Stimulated activated CD8-positive, alpha-beta memory T cell treated with anti-CD3 and anti-CD28 coated beads, Interleukin-12 subunit alpha, Interleukin-12 subunit beta, amount 100 ng/mL, for 24 hours (primary cell): ENCODE data around the gene RALGPS1.

ENCODE experiments used
- DNase-seq: peaks from one replicate; pipeline ENCODE4 v3.0.0-alpha.2; 2020; ENCODE audit errors: extremely low read depth

Gene RALGPS1

GRCh38 chr9:127099664-127100063 is 185.1 kb downstream of the RALGPS1 start:
- DNase-seq = no peak

GRCh38 chr9:127102176-127102575 is 187.6 kb downstream of the RALGPS1 start:
- DNase-seq = no peak

GRCh38 chr9:127102788-127103187 is 188.2 kb downstream of the RALGPS1 start:
- no peak for DNase-seq

GRCh38 chr9:127104581-127105311 is 190.2 kb downstream of the RALGPS1 start:
- DNase-seq = no peak

- DNase-seq = no peak
These were observed 191.4 kb downstream of the RALGPS1 start for GRCh38 chr9:127105805-127106465.

GRCh38 chr9:127106466-127106855 is 191.9 kb downstream of the RALGPS1 start:
- no peak for DNase-seq

- no peak for DNase-seq
These were observed 192.8 kb downstream of the RALGPS1 start for GRCh38 chr9:127107171-127107928.

- no peak for DNase-seq
These were observed 193.6 kb downstream of the RALGPS1 start for GRCh38 chr9:127107929-127108876.

- DNase-seq = no peak
These were observed 194.7 kb downstream of the RALGPS1 start for GRCh38 chr9:127109212-127109711.

GRCh38 chr9:127112056-127112455 is 197.5 kb downstream of the RALGPS1 start:
- no peak for DNase-seq

- no peak for DNase-seq
These were observed 198.2 kb downstream of the RALGPS1 start for GRCh38 chr9:127112735-127113161.

- no peak for DNase-seq
These were observed 198.8 kb downstream of the RALGPS1 start for GRCh38 chr9:127113191-127113972.

- DNase-seq = no peak
These were observed 200.0 kb downstream of the RALGPS1 start for GRCh38 chr9:127114606-127115005.

GRCh38 chr9:127116088-127116726 is 201.6 kb downstream of the RALGPS1 start:
- no peak for DNase-seq

- no peak for DNase-seq
These were observed 202.4 kb downstream of the RALGPS1 start for GRCh38 chr9:127116957-127117356.

GRCh38 chr9:127117801-127118200 is 203.2 kb downstream of the RALGPS1 start:
- DNase-seq = no peak

GRCh38 chr9:127118597-127119319 is 204.2 kb downstream of the RALGPS1 start:
- no peak for DNase-seq

GRCh38 chr9:127119320-127119709 is 204.7 kb downstream of the RALGPS1 start:
- DNase-seq = no peak

- DNase-seq = no peak
These were observed 207.1 kb downstream of the RALGPS1 start for GRCh38 chr9:127121628-127122175.
